Measurements from ENCODE around the gene IL1B.

The IL1B gene

DNA sequence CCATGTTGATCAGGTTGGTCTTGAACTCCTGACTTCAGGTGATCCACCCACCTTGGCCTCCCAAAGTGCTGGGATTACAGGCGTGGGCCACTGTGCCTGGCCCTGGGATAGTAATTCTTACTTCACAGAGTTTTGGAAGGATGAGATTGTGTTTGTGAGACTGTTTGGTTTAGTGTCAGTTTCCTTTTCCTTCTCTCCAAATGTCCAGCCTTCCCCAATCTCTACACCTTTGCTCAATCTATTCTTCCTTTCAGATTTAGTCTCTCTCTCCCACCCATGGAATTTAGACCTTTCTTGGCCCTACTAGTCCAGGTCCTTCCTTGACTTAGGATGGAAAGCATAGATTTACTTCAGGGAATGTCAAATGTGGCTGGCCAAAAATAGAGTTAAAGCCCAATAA lies 40.1 kb downstream of the IL1B start:
- no peaks in the 10 kb centered on the region for H3K27me3 ChIP-seq (ENCODE audit: control insufficient read depth in 1 of 2, insufficient read depth in 1 of 2, low read length in 2 of 2)

DNA sequence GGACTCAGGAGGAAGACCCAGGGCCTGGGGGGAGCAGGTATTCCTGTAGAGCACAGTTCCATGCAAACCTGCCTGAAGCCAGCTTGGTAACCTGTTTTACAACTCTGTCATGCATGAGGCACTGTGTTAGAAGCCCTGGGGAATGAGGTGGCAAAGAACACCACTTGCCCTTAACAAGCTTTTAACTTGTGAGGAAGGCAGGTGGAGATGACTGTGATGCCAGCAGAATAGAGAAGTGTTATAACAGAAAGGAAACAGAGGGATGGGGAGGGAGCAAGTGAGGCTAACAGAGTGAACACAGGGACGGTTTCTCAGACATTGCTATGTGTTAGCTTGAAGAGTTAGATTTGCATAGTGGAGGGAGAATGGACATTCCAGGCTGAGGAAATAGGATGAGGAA lies 40.8 kb downstream of the IL1B start:
- Histone ChIP-seq H3K18ac (ENCODE audit: low read depth in 1 of 2, low read length in 2 of 2) (no peak overlapping the region), H2AFZ (ENCODE audit: low read depth, low read length) (no peak overlapping the region), H2BK12ac (ENCODE audit: low read length in 2 of 2) (peak overlapping the region; percentile 1 to 4), H3K27me3 (ENCODE audit: control insufficient read depth in 1 of 2, insufficient read depth in 1 of 2, low read length in 2 of 2) (no peaks in the 10 kb centered on the region), H2BK5ac (ENCODE audit: low read depth, low read length, poor library complexity, severe bottlenecking) (no peak overlapping the region), H2BK15ac (ENCODE audit: low read depth, poor library complexity, severe bottlenecking) (no peak overlapping the region), H3K36me3 (ENCODE audit: control insufficient read depth in 1 of 2, insufficient read depth in 2 of 2, low read depth in 1 of 2, low read length in 2 of 2) (no peaks in the 10 kb centered on the region), H3K23ac (ENCODE audit: low read length in 2 of 2) (no peak overlapping the region), H4K91ac (ENCODE audit: low read length) (peak overlapping the region; percentile 64), H2BK120ac (ENCODE audit: low read depth, low read length) (no peak overlapping the region), H3K9me3 (ENCODE audit: control insufficient read depth, low read length) (peaks cover 3% of the 10 kb centered on the region), H2AK5ac (ENCODE audit: low read length, severe bottlenecking) (no peak overlapping the region), H3K27ac (ENCODE audit: low read length, poor library complexity, severe bottlenecking) (no peak overlapping the region), H3K14ac (ENCODE audit: low read length in 2 of 2) (no peak overlapping the region), H3K4me2 (ENCODE audit: low read length, poor library complexity, severe bottlenecking) (no peak overlapping the region), H3K4ac (ENCODE audit: low read depth in 1 of 2, low read length in 2 of 2) (no peak overlapping the region), H4K8ac (ENCODE audit: low read length) (no peak overlapping the region), H3K4me3 (ENCODE audit: insufficient read depth in 1 of 2, low read depth in 1 of 2, low read length in 2 of 2) (no peak overlapping the region), H3K9ac (ENCODE audit: low read length) (no peak overlapping the region), H3K79me1 (replicated peaks; ENCODE audit: low read length, poor library complexity, severe bottlenecking) (no peaks in the 10 kb centered on the region), H3K4me1 (ENCODE audit: control insufficient read depth, insufficient read depth, low read depth, low read length) (no peaks in the 10 kb centered on the region)
- no peak for DNase-seq
- 81% methylated on average over 1 of the region's 1 CpG for WGBS

More for the DNA sequence above, 40.1 kb downstream of the IL1B start:
- no peak overlapping the region for H2AK5ac ChIP-seq (ENCODE audit: low read length, severe bottlenecking)
- no peak overlapping the region for H2BK15ac ChIP-seq (ENCODE audit: low read depth, poor library complexity, severe bottlenecking)
- WGBS: no CpG with 5 or more reads among the region's 1 CpG
- no peak overlapping the region for H4K8ac ChIP-seq (ENCODE audit: low read length)
- no peak overlapping the region for H2BK5ac ChIP-seq (ENCODE audit: low read depth, low read length, poor library complexity, severe bottlenecking)
- no peak overlapping the region for H3K9ac ChIP-seq (ENCODE audit: low read length)
- H2AFZ ChIP-seq (ENCODE audit: low read depth, low read length): no peak overlapping the region
- H3K23ac ChIP-seq (ENCODE audit: low read length in 2 of 2): no peak overlapping the region
- H3K27ac ChIP-seq (ENCODE audit: low read length, poor library complexity, severe bottlenecking): no peak overlapping the region
- no peak overlapping the region for H2BK12ac ChIP-seq (ENCODE audit: low read length in 2 of 2)
- no peak overlapping the region for H2BK120ac ChIP-seq (ENCODE audit: low read depth, low read length)
- no peak overlapping the region for H3K4me3 ChIP-seq (ENCODE audit: insufficient read depth in 1 of 2, low read depth in 1 of 2, low read length in 2 of 2)
- H3K18ac ChIP-seq (ENCODE audit: low read depth in 1 of 2, low read length in 2 of 2): no peak overlapping the region
- no peak overlapping the region for H3K4me2 ChIP-seq (ENCODE audit: low read length, poor library complexity, severe bottlenecking)
- H3K79me1 ChIP-seq (replicated peaks; ENCODE audit: low read length, poor library complexity, severe bottlenecking): no peaks in the 10 kb centered on the region
- DNase-seq: no peak
- no peak overlapping the region for H4K91ac ChIP-seq (ENCODE audit: low read length)
- H3K36me3 ChIP-seq (ENCODE audit: control insufficient read depth in 1 of 2, insufficient read depth in 2 of 2, low read depth in 1 of 2, low read length in 2 of 2): no peaks in the 10 kb centered on the region
- peaks cover 3% of the 10 kb centered on the region for H3K9me3 ChIP-seq (ENCODE audit: control insufficient read depth, low read length)
- H3K14ac ChIP-seq (ENCODE audit: low read length in 2 of 2): no peak overlapping the region
- H3K4me1 ChIP-seq (ENCODE audit: control insufficient read depth, insufficient read depth, low read depth, low read length): no peaks in the 10 kb centered on the region
- no peak overlapping the region for H3K4ac ChIP-seq (ENCODE audit: low read depth in 1 of 2, low read length in 2 of 2)

- no peaks in the 10 kb centered on the region for H3K79me1 ChIP-seq (replicated peaks; ENCODE audit: low read length, poor library complexity, severe bottlenecking)
- H3K9ac ChIP-seq (ENCODE audit: low read length): no peak overlapping the region
- H3K18ac ChIP-seq (ENCODE audit: low read depth in 1 of 2, low read length in 2 of 2): no peak overlapping the region
- peaks cover 3% of the 10 kb centered on the region for H3K9me3 ChIP-seq (ENCODE audit: control insufficient read depth, low read length)
- H2AFZ ChIP-seq (ENCODE audit: low read depth, low read length): peak overlapping the region; percentile 66
- no peak overlapping the region for H4K8ac ChIP-seq (ENCODE audit: low read length)
- H3K23ac ChIP-seq (ENCODE audit: low read length in 2 of 2): no peak overlapping the region
- H4K91ac ChIP-seq (ENCODE audit: low read length): no peak overlapping the region
- H2BK5ac ChIP-seq (ENCODE audit: low read depth, low read length, poor library complexity, severe bottlenecking): no peak overlapping the region
- H2BK15ac ChIP-seq (ENCODE audit: low read depth, poor library complexity, severe bottlenecking): no peak overlapping the region
- no peaks in the 10 kb centered on the region for H3K4me1 ChIP-seq (ENCODE audit: control insufficient read depth, insufficient read depth, low read depth, low read length)
- H3K27me3 ChIP-seq (ENCODE audit: control insufficient read depth in 1 of 2, insufficient read depth in 1 of 2, low read length in 2 of 2): no peaks in the 10 kb centered on the region
- 96% methylated on average over 3 of the region's 3 CpGs for WGBS
- H3K36me3 ChIP-seq (ENCODE audit: control insufficient read depth in 1 of 2, insufficient read depth in 2 of 2, low read depth in 1 of 2, low read length in 2 of 2): no peaks in the 10 kb centered on the region
- H2BK12ac ChIP-seq (ENCODE audit: low read length in 2 of 2): peak overlapping the region in 1 of 2 experiments; percentile 67
- no peak overlapping the region for H3K27ac ChIP-seq (ENCODE audit: low read length, poor library complexity, severe bottlenecking)
- no peak overlapping the region for H3K4me3 ChIP-seq (ENCODE audit: insufficient read depth in 1 of 2, low read depth in 1 of 2, low read length in 2 of 2)
- peak overlapping the region in 1 of 2 experiments; percentile 10 for H3K4ac ChIP-seq (ENCODE audit: low read depth in 1 of 2, low read length in 2 of 2)
- H3K4me2 ChIP-seq (ENCODE audit: low read length, poor library complexity, severe bottlenecking): no peak overlapping the region
- H3K14ac ChIP-seq (ENCODE audit: low read length in 2 of 2): no peak overlapping the region
- DNase-seq: no peak
- no peak overlapping the region for H2AK5ac ChIP-seq (ENCODE audit: low read length, severe bottlenecking)
- peak overlapping the region; percentile 2 for H2BK120ac ChIP-seq (ENCODE audit: low read depth, low read length)
Observed at GRCh38 chr2:112794841-112795240, 41.7 kb downstream of the IL1B start.

DNA sequence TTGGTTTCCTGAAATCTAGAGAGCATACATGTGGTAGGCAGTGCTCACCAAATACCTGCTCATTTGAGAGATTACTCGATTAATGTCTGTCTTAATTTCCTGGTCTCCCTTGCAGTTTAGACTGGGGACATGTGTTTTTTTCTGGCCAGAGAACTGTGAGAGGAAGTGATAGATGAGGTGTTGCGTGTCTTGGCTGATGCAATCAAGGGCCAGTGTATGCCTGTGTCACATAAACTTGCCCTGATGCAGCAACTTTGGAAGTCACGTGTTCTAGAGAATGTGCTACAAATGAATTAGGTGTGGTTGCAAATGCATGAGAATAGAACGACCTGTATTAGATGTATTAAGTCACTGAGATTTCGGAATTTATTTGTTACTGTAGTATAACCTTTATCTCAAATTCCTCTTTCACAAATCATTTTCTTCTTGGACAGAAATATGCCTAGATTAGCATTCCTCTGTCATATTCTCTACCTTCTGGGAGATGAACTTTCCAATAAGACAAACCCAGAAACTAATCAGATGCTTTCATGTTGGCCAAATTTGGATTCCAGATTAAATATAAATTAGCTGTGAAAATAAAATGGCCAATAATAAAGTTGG lies 42.3 kb downstream of the IL1B start:
- Histone ChIP-seq H3K9ac (ENCODE audit: low read length) (peak overlapping the region; percentile 69), H3K9me3 (ENCODE audit: control insufficient read depth, low read length) (peaks cover 3% of the 10 kb centered on the region), H2BK15ac (ENCODE audit: low read depth, poor library complexity, severe bottlenecking) (no peak overlapping the region), H3K18ac (ENCODE audit: low read depth in 1 of 2, low read length in 2 of 2) (no peak overlapping the region), H2AFZ (ENCODE audit: low read depth, low read length) (no peak overlapping the region), H2BK12ac (ENCODE audit: low read length in 2 of 2) (no peak overlapping the region), H3K27me3 (ENCODE audit: control insufficient read depth in 1 of 2, insufficient read depth in 1 of 2, low read length in 2 of 2) (no peaks in the 10 kb centered on the region), H3K4me2 (ENCODE audit: low read length, poor library complexity, severe bottlenecking) (no peak overlapping the region), H3K36me3 (ENCODE audit: control insufficient read depth in 1 of 2, insufficient read depth in 2 of 2, low read depth in 1 of 2, low read length in 2 of 2) (no peaks in the 10 kb centered on the region), H4K91ac (ENCODE audit: low read length) (no peak overlapping the region), H4K8ac (ENCODE audit: low read length) (no peak overlapping the region), H2BK5ac (ENCODE audit: low read depth, low read length, poor library complexity, severe bottlenecking) (no peak overlapping the region), H2BK120ac (ENCODE audit: low read depth, low read length) (no peak overlapping the region), H3K79me1 (replicated peaks; ENCODE audit: low read length, poor library complexity, severe bottlenecking) (no peaks in the 10 kb centered on the region), H3K14ac (ENCODE audit: low read length in 2 of 2) (no peak overlapping the region), H3K23ac (ENCODE audit: low read length in 2 of 2) (no peak overlapping the region), H3K4me1 (ENCODE audit: control insufficient read depth, insufficient read depth, low read depth, low read length) (no peaks in the 10 kb centered on the region), H2AK5ac (ENCODE audit: low read length, severe bottlenecking) (no peak overlapping the region), H3K27ac (ENCODE audit: low read length, poor library complexity, severe bottlenecking) (no peak overlapping the region), H3K4me3 (ENCODE audit: insufficient read depth in 1 of 2, low read depth in 1 of 2, low read length in 2 of 2) (no peak overlapping the region), H3K4ac (ENCODE audit: low read depth in 1 of 2, low read length in 2 of 2) (no peak overlapping the region)
- DNase-seq: peak; percentile 89
- WGBS: 65% methylated on average over 3 of the region's 5 CpGs

Data from mesenchymal stem cell (in vitro differentiated cells and primary cell).